Fibroblast of skin of abdomen (primary cell): Measurements from ENCODE around the gene FXYD2.
"Not testable (repeated sequence)": the region's sequence is repeated elsewhere in the genome, so short reads cannot be mapped to it uniquely, and the experiment has no call there.

ENCODE experiments used
- DNase-seq: peaks from one replicate; pipeline ENCODE4 v3.0.0-alpha.2; 2013

Gene FXYD2

GRCh38 chr11:117819096-117820040 lies 5.2 kb downstream of the FXYD2 start:
- peak; percentile 69 for DNase-seq

- peak; percentile 16 for DNase-seq
These were observed 6.3 kb downstream of the FXYD2 start for GRCh38 chr11:117818041-117818873.

GRCh38 chr11:117817368-117818040 lies 7.0 kb downstream of the FXYD2 start:
- DNase-seq, result peak; percentile 75

GRCh38 chr11:117816846-117817367 lies 7.6 kb downstream of the FXYD2 start:
- no peak for DNase-seq

- DNase-seq, result peak; percentile 69
These were observed 8.3 kb downstream of the FXYD2 start for GRCh38 chr11:117816151-117816741.

- no peak for DNase-seq
These were observed 9.2 kb downstream of the FXYD2 start for GRCh38 chr11:117815262-117815803.

- DNase-seq, result peak; percentile 40
These were observed 9.7 kb downstream of the FXYD2 start for GRCh38 chr11:117814766-117815261.

GRCh38 chr11:117814204-117814765 lies 10.3 kb downstream of the FXYD2 start:
- no peak for DNase-seq

GRCh38 chr11:117810056-117810451 lies 14.5 kb downstream of the FXYD2 start:
- not testable (repeated sequence) for DNase-seq

GRCh38 chr11:117809236-117810055 lies 15.1 kb downstream of the FXYD2 start:
- DNase-seq, result peak; percentile 35

- DNase-seq, result no peak
These were observed 15.8 kb downstream of the FXYD2 start for GRCh38 chr11:117808784-117809183.

- peak; percentile 54 for DNase-seq
These were observed 16.8 kb downstream of the FXYD2 start for GRCh38 chr11:117807482-117808327.

GRCh38 chr11:117806846-117807245 lies 17.7 kb downstream of the FXYD2 start:
- no peak for DNase-seq

- no peak for DNase-seq
These were observed 19.5 kb downstream of the FXYD2 start for GRCh38 chr11:117805045-117805444.

GRCh38 chr11:117803896-117804295 lies 20.6 kb downstream of the FXYD2 start:
- DNase-seq, result no peak

GRCh38 chr11:117799634-117800033 lies 24.9 kb downstream of the FXYD2 start:
- DNase-seq, result no peak

GRCh38 chr11:117796872-117797529 lies 27.5 kb downstream of the FXYD2 start, which contains the start of gene DSCAML1:
TSS of gene DSCAML1 (minus strand) at chr11:117797216. CDS start at chr11:117797079, 137 bp downstream.
- DNase-seq, result no peak

GRCh38 chr11:117796456-117796871 lies 28.1 kb downstream of the FXYD2 start:
- DNase-seq, result no peak
